Bronchial epithelial cell (primary cell): ENCODE data around the gene MALSU1. TPM values are rescaled to one million over a fixed set of nuclear protein-coding genes. Genes with fewer than 3 reads are reported as not detected.

ENCODE experiments used
- DNase-seq: peaks from one replicate; pipeline ENCODE4 v3.0.0-alpha.2; 2010; ENCODE audit warnings: low read depth
- FAIRE-seq: peaks from 2 replicates; lab custom pipeline; 2011; peaks lifted over from hg19 to GRCh38; lab: Jason Lieb, UNC
- H3K27me3 ChIP-seq: 2 replicates; pipeline ENCODE4 v1.5.1; 2011; ENCODE audit warnings: low read length; ENCODE audit not compliant: control insufficient read depth, insufficient read depth
- H3K36me3 ChIP-seq: 2 replicates; pipeline ENCODE4 v1.5.1; 2011; ENCODE audit warnings: low read length; ENCODE audit not compliant: control insufficient read depth, insufficient read depth
- H3K4me3 ChIP-seq: 2 replicates; pipeline ENCODE4 v1.5.1; 2011; ENCODE audit warnings: mild to moderate bottlenecking, low read depth, low read length, control low read depth
- total RNA-seq: library from RNA; depleted of rRNA; stranded (reverse); fragments of >200 nt; gene quantifications from 2 replicates; pipeline ENCODE4 v1.2.1, GENCODE V29; 2014
- TF ChIP-seq, protein P1 (sequence below): IDR thresholded peaks from 2 replicates; pipeline ENCODE4 v1.5.1; 2011; ENCODE audit warnings: mild to moderate bottlenecking, moderate library complexity, low read length, control low read depth, inconsistent platforms; ENCODE audit not compliant: insufficient read depth, severe bottlenecking

Gene MALSU1
- total RNA-seq, 1 donor from 2014 or later, result 61.6 TPM

DNA sequence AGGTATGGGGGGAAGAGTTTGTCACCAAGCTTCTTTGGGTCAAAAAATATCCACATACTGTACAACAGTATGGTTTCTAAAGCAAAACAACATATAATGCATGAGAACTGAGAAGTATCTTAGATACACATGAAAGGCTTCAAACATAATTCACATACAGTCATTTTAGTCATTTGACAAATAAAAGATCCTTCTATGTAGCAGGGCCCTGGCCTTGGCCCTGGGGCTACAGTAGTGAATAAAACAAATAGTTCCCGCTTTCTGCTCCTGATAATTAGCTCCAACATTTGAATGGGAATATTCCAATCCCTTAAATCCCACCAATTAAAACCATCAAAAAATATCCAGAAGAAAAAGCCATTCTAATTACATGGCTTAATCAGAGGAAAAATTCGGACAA, 51.3 kb downstream of the MALSU1 start:
- no peak for FAIRE-seq
- H3K36me3 ChIP-seq, result no peaks in the 10 kb centered on the region
- no peak for DNase-seq
- no peak overlapping the region for H3K4me3 ChIP-seq
- no peaks in the 10 kb centered on the region for H3K27me3 ChIP-seq
- TF ChIP-seq, protein P1, sequence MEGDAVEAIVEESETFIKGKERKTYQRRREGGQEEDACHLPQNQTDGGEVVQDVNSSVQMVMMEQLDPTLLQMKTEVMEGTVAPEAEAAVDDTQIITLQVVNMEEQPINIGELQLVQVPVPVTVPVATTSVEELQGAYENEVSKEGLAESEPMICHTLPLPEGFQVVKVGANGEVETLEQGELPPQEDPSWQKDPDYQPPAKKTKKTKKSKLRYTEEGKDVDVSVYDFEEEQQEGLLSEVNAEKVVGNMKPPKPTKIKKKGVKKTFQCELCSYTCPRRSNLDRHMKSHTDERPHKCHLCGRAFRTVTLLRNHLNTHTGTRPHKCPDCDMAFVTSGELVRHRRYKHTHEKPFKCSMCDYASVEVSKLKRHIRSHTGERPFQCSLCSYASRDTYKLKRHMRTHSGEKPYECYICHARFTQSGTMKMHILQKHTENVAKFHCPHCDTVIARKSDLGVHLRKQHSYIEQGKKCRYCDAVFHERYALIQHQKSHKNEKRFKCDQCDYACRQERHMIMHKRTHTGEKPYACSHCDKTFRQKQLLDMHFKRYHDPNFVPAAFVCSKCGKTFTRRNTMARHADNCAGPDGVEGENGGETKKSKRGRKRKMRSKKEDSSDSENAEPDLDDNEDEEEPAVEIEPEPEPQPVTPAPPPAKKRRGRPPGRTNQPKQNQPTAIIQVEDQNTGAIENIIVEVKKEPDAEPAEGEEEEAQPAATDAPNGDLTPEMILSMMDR, result no peak

GRCh38 chr7:23353172-23353571, 54.0 kb downstream of the MALSU1 start:
- Histone ChIP-seq H3K27me3 (no peaks in the 10 kb centered on the region), H3K4me3 (no peak overlapping the region), H3K36me3 (no peaks in the 10 kb centered on the region)
- TF ChIP-seq, protein P1, result no peak
- FAIRE-seq (no peak), DNase-seq (no peak)

- H3K36me3 ChIP-seq, result no peaks in the 10 kb centered on the region
- TF ChIP-seq, protein P1, result no peak
Observed at GRCh38 chr7:23356168-23356567, 57.0 kb downstream of the MALSU1 start.

DNA sequence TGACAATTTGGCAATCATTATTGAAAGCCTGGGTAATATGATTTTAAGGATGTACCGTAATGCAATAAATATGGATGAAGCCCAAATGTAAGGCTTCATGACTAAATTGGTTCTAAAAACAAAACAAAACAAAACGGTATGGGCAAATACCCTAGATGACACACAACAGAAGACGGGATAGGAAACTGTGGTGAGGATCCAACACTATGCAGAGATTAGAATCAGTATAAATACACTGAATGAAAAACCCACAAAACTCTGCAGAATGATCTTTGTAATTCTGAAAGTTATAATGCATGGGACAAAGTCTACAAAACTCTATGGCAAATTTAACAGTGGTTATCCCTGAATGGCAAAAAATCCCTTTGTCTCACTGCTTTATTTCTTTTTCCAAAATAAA, 57.6 kb downstream of the MALSU1 start:
- H3K27me3 ChIP-seq, result no peaks in the 10 kb centered on the region

More at GRCh38 chr7:23356168-23356567, 57.0 kb downstream of the MALSU1 start:
- no peak overlapping the region for H3K4me3 ChIP-seq
- FAIRE-seq, result no peak
- no peak for DNase-seq
- no peaks in the 10 kb centered on the region for H3K27me3 ChIP-seq

GRCh38 chr7:23357190-23358093, 58.3 kb downstream of the MALSU1 start:
- FAIRE-seq, result no peak
- TF ChIP-seq, protein P1, result peak; percentile 17
- H3K4me3 ChIP-seq, result no peak overlapping the region

More for the DNA sequence above, 57.6 kb downstream of the MALSU1 start:
- H3K36me3 ChIP-seq, result no peaks in the 10 kb centered on the region
- FAIRE-seq (no peak), DNase-seq (no peak)
- TF ChIP-seq, protein P1, result no peak
- H3K4me3 ChIP-seq, result no peak overlapping the region

More at GRCh38 chr7:23357190-23358093, 58.3 kb downstream of the MALSU1 start:
- Histone ChIP-seq H3K36me3 (no peaks in the 10 kb centered on the region), H3K27me3 (no peaks in the 10 kb centered on the region)
- peak; percentile 92 for DNase-seq
